Esophagus muscularis mucosa (tissue), 3 donors: Measurements from ENCODE around the gene CDC42SE2.

ENCODE experiments used
- POLR2AphosphoS5 ChIP-seq, 2 donors: sonication (generic); formaldehyde crosslinking; IDR thresholded peaks; one replicate each; pipeline ENCODE4 v1.6.1; 2017; ENCODE audit warnings: antibody characterized with exemption in 2 of 2
- TF ChIP-seq, protein P1 (sequence below), 3 experiments: fragments of 200-600 bp in 2 of 3; fragments of 450-650 bp in 1 of 3; sonication (generic) in 2 of 3; IDR thresholded peaks; one replicate each; pipeline ENCODE4 v1.5.1; 2017 to 2019; ENCODE audit warnings: antibody characterized with exemption in 3 of 3, mild to moderate bottlenecking in 2 of 3, moderate library complexity in 1 of 3

DNA sequence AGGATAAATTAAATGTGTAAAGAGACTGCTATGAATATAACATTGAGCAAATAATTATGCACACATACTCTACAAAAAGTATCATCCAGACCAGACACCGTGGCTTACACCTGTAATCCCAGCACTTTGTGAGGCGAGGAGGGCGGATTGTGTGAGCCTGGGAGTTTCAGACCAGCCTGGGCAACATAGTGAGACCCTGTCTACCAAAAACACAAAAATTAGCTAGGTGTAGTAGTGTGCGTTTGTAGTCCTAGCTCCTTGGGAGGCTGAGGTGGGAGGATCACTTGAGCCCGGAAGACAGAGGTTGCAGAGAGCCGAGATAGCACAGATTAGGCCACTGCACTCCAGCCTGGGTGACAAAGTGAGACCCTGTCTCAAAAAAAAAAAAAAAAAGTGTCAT lies 2.4 kb upstream of the CDC42SE2 start:
- TF ChIP-seq, protein P1, sequence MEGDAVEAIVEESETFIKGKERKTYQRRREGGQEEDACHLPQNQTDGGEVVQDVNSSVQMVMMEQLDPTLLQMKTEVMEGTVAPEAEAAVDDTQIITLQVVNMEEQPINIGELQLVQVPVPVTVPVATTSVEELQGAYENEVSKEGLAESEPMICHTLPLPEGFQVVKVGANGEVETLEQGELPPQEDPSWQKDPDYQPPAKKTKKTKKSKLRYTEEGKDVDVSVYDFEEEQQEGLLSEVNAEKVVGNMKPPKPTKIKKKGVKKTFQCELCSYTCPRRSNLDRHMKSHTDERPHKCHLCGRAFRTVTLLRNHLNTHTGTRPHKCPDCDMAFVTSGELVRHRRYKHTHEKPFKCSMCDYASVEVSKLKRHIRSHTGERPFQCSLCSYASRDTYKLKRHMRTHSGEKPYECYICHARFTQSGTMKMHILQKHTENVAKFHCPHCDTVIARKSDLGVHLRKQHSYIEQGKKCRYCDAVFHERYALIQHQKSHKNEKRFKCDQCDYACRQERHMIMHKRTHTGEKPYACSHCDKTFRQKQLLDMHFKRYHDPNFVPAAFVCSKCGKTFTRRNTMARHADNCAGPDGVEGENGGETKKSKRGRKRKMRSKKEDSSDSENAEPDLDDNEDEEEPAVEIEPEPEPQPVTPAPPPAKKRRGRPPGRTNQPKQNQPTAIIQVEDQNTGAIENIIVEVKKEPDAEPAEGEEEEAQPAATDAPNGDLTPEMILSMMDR (IDR thresholded peaks at IDR 0.05), result no peak
- TF ChIP-seq POLR2AphosphoS5 (IDR thresholded peaks at IDR 0.05), result no peak
